Naive thymus-derived CD4-positive, alpha-beta T cell (primary cell): ENCODE results near the gene PLEKHA4. TPM values are rescaled to one million over a fixed set of nuclear protein-coding genes. Genes with fewer than 3 reads are reported as not detected.
"Not testable (repeated sequence)": the region's sequence is repeated elsewhere in the genome, so short reads cannot be mapped to it uniquely, and the experiment has no call there.

Source experiments
- ATAC-seq: fragments of 150-1000 bp; cut with Tn5 transposase; 2 replicates; pipeline ENCODE4 v1.10.0; 2021; ENCODE audit warnings: mild to moderate bottlenecking, moderate library complexity
- CTCF ChIA-PET: fragments of 350-600 bp; sonication (Branson Sonifier 250); formaldehyde crosslinking; loops from one replicate; lab custom pipeline; 2021; ENCODE audit warnings: antibody characterized with exemption; lab: Charles Lee
- POLR2A ChIA-PET: fragments of 350-600 bp; sonication (Branson Sonifier 250); formaldehyde crosslinking; loops from one replicate; lab custom pipeline; 2021; ENCODE audit warnings: antibody characterized with exemption, inconsistent platforms; lab: Charles Lee
- DNase-seq, 9 donors: peaks; one replicate each; pipeline versions ENCODE4 v3.0.0 to v3.0.0-alpha.2; 2020 to 2022; ENCODE audit warnings: mixed read lengths in 1 of 9
- H3K27ac ChIP-seq: one replicate; pipeline ENCODE4 v1.7.0; 2013; ENCODE audit warnings: mild to moderate bottlenecking, low read depth, low read length, moderate library complexity
- H3K27me3 ChIP-seq, 2 donors: one replicate each; pipeline ENCODE4 v1.7.0; 2013; ENCODE audit warnings: low read length in 2 of 2, mild to moderate bottlenecking in 2 of 2, moderate library complexity in 2 of 2; ENCODE audit not compliant: control insufficient read depth in 2 of 2, insufficient read depth in 2 of 2
- H3K36me3 ChIP-seq, 3 experiments: 1 replicate in 2 of 3; 2 replicates in 1 of 3; pipeline ENCODE4 v1.7.0; 2013; ENCODE audit warnings: low read length in 3 of 3, mild to moderate bottlenecking in 3 of 3, moderate library complexity in 1 of 3; ENCODE audit not compliant: insufficient read depth in 3 of 3, control insufficient read depth in 2 of 3
- H3K4me1 ChIP-seq, 2 donors: one replicate each; pipeline ENCODE4 v1.7.0; 2013; ENCODE audit warnings: low read length in 2 of 2, mild to moderate bottlenecking in 2 of 2, moderate library complexity in 1 of 2; ENCODE audit not compliant: control insufficient read depth in 2 of 2, insufficient read depth in 2 of 2
- H3K4me3 ChIP-seq: 2 replicates; pipeline ENCODE4 v1.7.0; 2013; ENCODE audit warnings: mild to moderate bottlenecking, low read length
- H3K9me3 ChIP-seq, 3 experiments: 1 replicate in 2 of 3; 2 replicates in 1 of 3; pipeline ENCODE4 v1.7.0; 2013; ENCODE audit warnings: low read length in 3 of 3; ENCODE audit not compliant: control insufficient read depth in 2 of 3
- H3K27ac Mint-ChIP-seq, 9 donors: one replicate each; pipeline ENCODE4 v1.8.0; 2020 to 2022; ENCODE audit warnings: mixed read lengths in 9 of 9, mild to moderate bottlenecking in 8 of 9, moderate library complexity in 5 of 9, inconsistent platforms in 2 of 9
- H3K27me3 Mint-ChIP-seq, 5 donors: one replicate each; pipeline ENCODE4 v1.8.0; 2021 to 2022; ENCODE audit warnings: mixed read lengths in 5 of 5, mild to moderate bottlenecking in 1 of 5
- H3K36me3 Mint-ChIP-seq, 5 donors: one replicate each; pipeline ENCODE4 v1.8.0; 2020 to 2022; ENCODE audit warnings: mixed read lengths in 5 of 5, mild to moderate bottlenecking in 3 of 5, inconsistent platforms in 1 of 5
- H3K4me1 Mint-ChIP-seq, 7 donors: one replicate each; pipeline ENCODE4 v1.8.0; 2020 to 2022; ENCODE audit warnings: mixed read lengths in 7 of 7, mild to moderate bottlenecking in 3 of 7, inconsistent platforms in 1 of 7
- H3K4me3 Mint-ChIP-seq, 10 donors: one replicate each; pipeline ENCODE4 v1.8.0; 2020 to 2022; ENCODE audit warnings: mild to moderate bottlenecking in 10 of 10, mixed read lengths in 10 of 10, moderate library complexity in 6 of 10, inconsistent platforms in 2 of 10
- H3K9me3 Mint-ChIP-seq, 11 donors: one replicate each; pipeline ENCODE4 v1.8.0; 2020 to 2022; ENCODE audit warnings: mixed read lengths in 11 of 11, mild to moderate bottlenecking in 4 of 11, inconsistent platforms in 1 of 11, moderate library complexity in 1 of 11
- intact Hi-C, 2 donors: fragments of 100-400 bp; cut with micrococcal nuclease; formaldehyde crosslinking; loops; one replicate each; pipeline ENCODE4 v1.15.1; 2023
- polyA plus RNA-seq, 2 donors: library from polyadenylated mRNA; unstranded; fragments of 300-500 nt; fragmentation: Illumina TruSeq; gene quantifications; one replicate each; pipeline ENCODE4 v1.2.3, GENCODE V29; 2021
- total RNA-seq, 6 experiments: library from RNA in 5 of 6; stranded (reverse) in 5 of 6; gene quantifications; 1 replicate in 5 of 6; 2 replicates in 1 of 6; pipeline ENCODE4 v1.2.3 and lab custom pipeline; 2021 to 2026

The PLEKHA4 gene
- total and polyA plus RNA-seq, 7 experiments from 2014 or later, result 2.1 to 7.4 (median 4.0) TPM

DNA sequence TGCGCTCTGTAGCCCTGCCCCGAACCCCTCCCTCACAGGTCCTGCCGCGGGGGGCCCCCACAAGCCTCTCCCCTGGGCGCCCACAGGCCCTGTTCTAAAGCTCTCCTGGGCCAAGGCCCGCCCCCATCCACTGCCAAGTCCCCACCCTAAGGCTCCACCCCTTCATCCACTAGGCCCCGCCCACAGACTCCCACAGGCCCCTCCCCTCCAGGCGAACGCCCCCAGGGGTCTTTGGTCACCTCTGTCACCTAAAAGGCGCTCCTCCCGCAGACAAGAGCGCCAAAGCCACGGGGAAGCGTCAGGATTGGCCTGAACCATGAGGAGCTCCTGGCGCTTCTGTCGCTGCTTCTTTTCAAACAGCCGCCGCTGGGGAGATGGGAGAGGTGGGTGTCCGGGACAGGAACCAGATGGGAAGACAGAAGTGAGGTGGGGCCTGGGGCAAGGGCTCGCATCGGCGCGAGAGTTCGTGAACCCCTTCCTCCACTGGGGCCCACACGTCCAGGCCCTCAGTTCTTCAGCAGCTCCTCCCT is 27.8 kb upstream of the PLEKHA4 start:
- peaks cover 0 to 3% (median 0%) of the 10 kb centered on the region in 3 experiments for H3K36me3 ChIP-seq
- Mint-ChIP-seq H3K27me3 (peaks cover 16 to 29% (median 19%) of the 10 kb centered on the region in 5 donors), H3K4me3 (peak overlapping the region; percentile 12 to 82 (median 74)), H3K36me3 (peaks cover 0 to 4% (median 3%) of the 10 kb centered on the region in 5 donors), H3K9me3 (no peaks in the 10 kb centered on the region), H3K27ac (peak overlapping the region in 7 of 9 donors; percentile 43 to 85 (median 66)), H3K4me1 (peaks cover 12 to 35% (median 23%) of the 10 kb centered on the region in 7 donors)
- DNase-seq, result peak in 6 of 9 donors; percentile 29 to 53 (median 42)
- CTCF ChIA-PET, result no interaction called here
- ATAC-seq, result peak; percentile 18
- H3K27me3 ChIP-seq, result peaks cover 5 to 6% of the 10 kb centered on the region in 2 donors
- intact Hi-C loops, result no loop called here
- H3K9me3 ChIP-seq, result no peaks in the 10 kb centered on the region
- peaks cover 5 to 6% of the 10 kb centered on the region in 2 donors for H3K4me1 ChIP-seq
- no peak overlapping the region for H3K4me3 ChIP-seq
- POLR2A ChIA-PET, result interaction anchor here (0.6 to 2.5 kb wide), 5 partner anchors 10 to 168 kb away, joined by 3 to 13 read pairs (median 5); partner anchors contain the start of genes DHDH and PPP1R15A
- peak overlapping the region; percentile 15 for H3K27ac ChIP-seq

DNA sequence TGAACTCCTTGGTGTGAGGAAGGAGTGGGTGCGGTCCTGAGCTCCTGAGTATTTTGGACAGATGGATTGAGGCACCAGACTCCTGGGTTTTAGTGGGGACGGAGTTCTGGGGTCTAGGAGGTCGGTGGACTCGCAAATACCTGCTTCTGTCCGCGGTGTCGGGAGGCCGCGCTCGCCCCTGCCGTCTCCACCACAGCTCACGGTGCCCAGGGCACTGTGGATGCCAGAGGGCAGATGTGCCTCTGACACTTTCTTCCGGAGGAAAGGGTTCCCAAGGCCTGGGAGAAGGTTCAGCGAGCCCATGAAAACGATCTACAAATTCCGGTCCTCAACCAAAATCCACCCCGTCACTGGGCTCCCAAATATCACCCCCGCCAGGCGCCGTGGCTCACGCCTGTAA is 26.8 kb upstream of the PLEKHA4 start:
- H3K4me1 ChIP-seq, result no peaks in the 10 kb centered on the region
- H3K4me1 Mint-ChIP-seq, result peaks cover 4 to 28% (median 18%) of the 10 kb centered on the region in 7 donors
- H3K4me3 ChIP-seq, result no peak overlapping the region
- DNase-seq (no peak), ATAC-seq (no peak)
- peaks cover 5 to 6% of the 10 kb centered on the region in 2 donors for H3K27me3 ChIP-seq
- H3K36me3 Mint-ChIP-seq, result no peaks in the 10 kb centered on the region
- H3K27me3 Mint-ChIP-seq, result peaks cover 16 to 32% (median 24%) of the 10 kb centered on the region in 5 donors
- peaks cover 0 to under 1% (median 0%) of the 10 kb centered on the region in 3 experiments for H3K36me3 ChIP-seq
- no peaks in the 10 kb centered on the region for H3K9me3 ChIP-seq
- intact Hi-C loops, result no loop called here
- peak overlapping the region in 3 of 9 donors; percentile 37 to 81 (median 57) for H3K27ac Mint-ChIP-seq
- POLR2A ChIA-PET, result interaction anchor here (1.8 to 2.5 kb wide), 2 partner anchors 20 to 23 kb away, joined by 9 to 13 read pairs; partner anchors contain the start of gene PPP1R15A
- CTCF ChIA-PET, result no interaction called here
- no peak overlapping the region for H3K27ac ChIP-seq
- no peaks in the 10 kb centered on the region for H3K9me3 Mint-ChIP-seq
- H3K4me3 Mint-ChIP-seq, result peak overlapping the region in 7 of 10 donors; percentile 40 to 82 (median 74)

DNA sequence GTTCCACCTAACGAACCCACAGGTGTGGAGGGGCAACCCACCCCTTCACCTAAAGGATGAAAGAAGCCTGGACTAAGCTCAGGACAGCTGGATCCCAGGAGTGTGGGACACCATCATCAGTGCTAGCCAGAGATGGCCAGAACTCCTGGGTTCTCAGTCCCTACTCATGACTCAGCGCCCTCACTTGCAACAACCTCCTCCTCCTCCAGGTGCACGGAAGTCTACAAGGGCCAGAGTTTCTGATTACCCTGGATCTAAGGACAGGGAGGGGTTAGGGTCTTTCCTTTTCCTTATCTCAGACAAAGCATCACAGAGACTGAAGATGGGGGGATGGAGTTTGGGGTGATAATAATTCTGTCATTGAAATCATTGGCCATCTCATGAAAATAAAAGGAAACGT is 22.1 kb upstream of the PLEKHA4 start:
- no peak overlapping the region for H3K27ac ChIP-seq
- ATAC-seq (no peak), DNase-seq (no peak)
- H3K4me1 Mint-ChIP-seq, result peaks cover 0 to 8% (median 5%) of the 10 kb centered on the region in 7 donors
- H3K27ac Mint-ChIP-seq, result no peak overlapping the region
- intact Hi-C loops, result no loop called here
- H3K4me3 ChIP-seq, result no peak overlapping the region
- H3K36me3 Mint-ChIP-seq, result no peaks in the 10 kb centered on the region
- POLR2A ChIA-PET, result interaction anchor here (0.7 kb wide), 1 partner anchor 263 kb away, joined by 6 read pairs; no protein-coding TSS in a partner anchor
- H3K27me3 ChIP-seq, result peaks cover 5 to 6% of the 10 kb centered on the region in 2 donors
- H3K27me3 Mint-ChIP-seq, result peaks cover 16 to 31% (median 24%) of the 10 kb centered on the region in 5 donors
- H3K4me1 ChIP-seq, result no peaks in the 10 kb centered on the region
- H3K9me3 Mint-ChIP-seq, result no peaks in the 10 kb centered on the region
- H3K9me3 ChIP-seq, result no peaks in the 10 kb centered on the region
- no peaks in the 10 kb centered on the region for H3K36me3 ChIP-seq
- CTCF ChIA-PET, result no interaction called here
- H3K4me3 Mint-ChIP-seq, result peak overlapping the region in 1 of 10 donors; percentile 29

DNA sequence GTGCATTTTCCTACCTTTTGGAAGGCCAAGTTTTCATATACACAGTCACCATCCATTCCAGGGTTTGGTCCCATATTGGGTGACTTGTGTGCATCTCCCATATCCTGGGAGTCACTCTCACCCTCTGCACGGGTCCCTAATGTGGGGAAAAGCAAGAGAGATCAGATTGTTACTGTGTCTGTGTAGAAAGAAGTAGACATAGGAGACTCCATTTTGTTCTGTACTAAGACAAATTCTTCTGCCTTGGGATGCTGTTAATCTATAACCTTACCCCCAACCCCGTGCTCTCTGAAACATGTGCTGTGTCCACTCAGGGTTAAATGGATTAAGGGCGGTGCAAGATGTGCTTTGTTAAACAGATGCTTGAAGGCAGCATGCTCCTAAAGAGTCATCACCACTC is 21.1 kb upstream of the PLEKHA4 start:
- H3K27me3 Mint-ChIP-seq, result peaks cover 11 to 21% (median 18%) of the 10 kb centered on the region in 5 donors
- H3K36me3 Mint-ChIP-seq, CTCF ChIA-PET, H3K4me1 Mint-ChIP-seq, H3K27me3 ChIP-seq, H3K9me3 Mint-ChIP-seq, H3K9me3 ChIP-seq, H3K27ac ChIP-seq, ATAC-seq, H3K36me3 ChIP-seq, H3K4me3 Mint-ChIP-seq, H3K4me1 ChIP-seq, H3K27ac Mint-ChIP-seq, POLR2A ChIA-PET, DNase-seq, H3K4me3 ChIP-seq, intact Hi-C loops: not testable (repeated sequence)

DNA sequence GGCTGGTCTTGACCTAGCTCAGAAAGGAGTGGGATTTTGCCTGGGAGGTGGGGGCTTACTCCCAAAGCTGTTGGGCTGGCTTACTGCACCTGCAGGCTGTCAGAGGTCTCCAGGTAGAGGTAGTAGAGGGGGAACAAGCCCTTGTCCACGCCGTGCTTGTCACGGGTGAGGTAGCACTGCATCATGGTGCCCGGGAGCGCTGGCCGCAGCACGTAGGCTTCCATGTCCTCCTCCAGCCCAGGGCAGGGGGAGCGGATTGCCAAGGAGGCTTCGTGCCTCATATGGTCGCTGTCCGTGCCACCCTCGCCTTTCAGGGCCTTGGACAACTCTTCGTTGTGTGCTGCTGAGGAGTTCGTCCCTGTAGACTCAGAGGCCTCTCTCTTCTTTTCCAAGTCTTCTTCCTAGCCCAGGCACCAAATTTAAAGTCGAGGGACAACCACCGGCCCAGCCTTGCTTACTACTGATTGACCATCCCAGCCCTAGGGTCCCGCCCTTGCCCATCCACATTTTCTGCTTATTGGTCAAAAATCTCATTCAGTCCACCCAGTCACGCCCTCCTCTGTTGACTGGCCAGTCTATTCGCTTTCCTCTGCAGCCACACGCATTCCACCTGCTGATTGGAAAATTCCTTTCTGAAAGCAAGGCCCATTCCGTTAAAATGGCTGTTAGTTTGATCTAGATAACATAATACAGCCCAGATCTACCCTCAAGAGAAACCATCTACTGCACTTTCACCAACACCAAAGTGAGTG is 19.6 kb upstream of the PLEKHA4 start:
- H3K4me1 ChIP-seq, result no peaks in the 10 kb centered on the region
- CTCF ChIA-PET, result no interaction called here
- intact Hi-C loops, result no loop called here
- ATAC-seq (no peak), DNase-seq (no peak)
- H3K27ac ChIP-seq, result no peak overlapping the region
- POLR2A ChIA-PET, result interaction anchor here (0.6 kb wide), 1 partner anchor 10 kb away, joined by 3 read pairs; no protein-coding TSS in a partner anchor
- H3K27ac Mint-ChIP-seq, result peak overlapping the region in 1 of 9 donors; percentile 66
- H3K9me3 ChIP-seq, result no peaks in the 10 kb centered on the region
- peaks cover 9 to 17% (median 10%) of the 10 kb centered on the region in 5 donors for H3K27me3 Mint-ChIP-seq
- no peak overlapping the region for H3K4me3 ChIP-seq
- H3K4me1 Mint-ChIP-seq, result peaks cover 0 to 2% (median 0%) of the 10 kb centered on the region in 7 donors
- no peaks in the 10 kb centered on the region for H3K27me3 ChIP-seq
- no peaks in the 10 kb centered on the region for H3K36me3 ChIP-seq
- H3K36me3 Mint-ChIP-seq, result no peaks in the 10 kb centered on the region
- H3K9me3 Mint-ChIP-seq, result no peaks in the 10 kb centered on the region
- no peak overlapping the region for H3K4me3 Mint-ChIP-seq

DNA sequence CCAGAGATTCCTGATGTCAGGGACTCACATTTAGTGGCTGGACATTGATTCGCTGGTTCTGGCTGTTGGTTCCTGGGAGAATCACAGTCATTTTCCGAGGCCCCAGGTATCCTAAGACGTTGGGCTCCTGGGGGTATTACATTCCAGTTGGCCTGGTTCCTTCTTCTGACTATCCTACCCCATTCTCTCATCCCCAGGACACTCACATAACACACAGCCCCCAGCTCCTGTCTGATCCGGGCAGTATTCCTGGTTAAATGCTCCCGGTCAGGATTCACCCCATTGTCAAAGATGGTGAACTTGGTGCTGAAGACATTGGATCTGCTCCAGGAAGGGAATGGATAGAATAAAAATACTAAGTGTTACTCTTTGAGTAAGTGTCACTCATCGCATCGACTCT is 15.3 kb upstream of the PLEKHA4 start:
- H3K27ac Mint-ChIP-seq, result peak overlapping the region in 3 of 9 donors; percentile 6 to 76 (median 59)
- H3K4me3 Mint-ChIP-seq, result peak overlapping the region in 1 of 10 donors; percentile 6
- CTCF ChIA-PET, result no interaction called here

More for the DNA sequence above, 15.3 kb upstream of the PLEKHA4 start:
- H3K27ac ChIP-seq, result no peak overlapping the region
- H3K9me3 ChIP-seq, result no peaks in the 10 kb centered on the region
- H3K4me1 ChIP-seq, result no peaks in the 10 kb centered on the region
- POLR2A ChIA-PET, result no interaction called here
- Mint-ChIP-seq H3K4me1 (peaks cover 0 to 1% (median 0%) of the 10 kb centered on the region in 7 donors), H3K27me3 (no peaks in the 10 kb centered on the region), H3K9me3 (peaks cover 0 to 8% (median 0%) of the 10 kb centered on the region in 11 donors), H3K36me3 (peaks cover 0 to 6% (median 0%) of the 10 kb centered on the region in 5 donors)
- intact Hi-C loops, result no loop called here
- ATAC-seq (no peak), DNase-seq (no peak)
- no peak overlapping the region for H3K4me3 ChIP-seq
- H3K27me3 ChIP-seq, result no peaks in the 10 kb centered on the region
- no peaks in the 10 kb centered on the region for H3K36me3 ChIP-seq
